Measurements from ENCODE around the gene CALML6. TPM values are rescaled to one million over a fixed set of nuclear protein-coding genes. Genes with fewer than 3 reads are reported as not detected.

CALML6 gene
- polyA plus RNA-seq, 2 donors = 0.22 to 0.83 TPM

- Histone ChIP-seq H3K27me3 (ENCODE audit: control insufficient read depth in 1 of 2, insufficient read depth in 2 of 2, low read length in 2 of 2) (peaks cover 0 to 2% of the 10 kb centered on the region in 2 donors), H3K4me3 (ENCODE audit: low read depth in 1 of 2, low read length in 2 of 2) (no peak overlapping the region), H3K36me3 (ENCODE audit: control insufficient read depth in 2 of 2, insufficient read depth in 2 of 2, low read length in 1 of 2) (no peaks in the 10 kb centered on the region), H3K27ac (ENCODE audit: low read depth in 2 of 2, low read length in 1 of 2) (no peak overlapping the region), H3K4me1 (ENCODE audit: control insufficient read depth in 2 of 2, insufficient read depth in 2 of 2, low read length in 1 of 2) (no peaks in the 10 kb centered on the region), H3K9me3 (ENCODE audit: control insufficient read depth in 2 of 2, insufficient read depth in 1 of 2, low read depth in 1 of 2, low read length in 1 of 2) (peaks cover 0 to 2% of the 10 kb centered on the region in 2 donors)
- 75 to 86% methylated on average over 5 of the region's 5 CpGs for WGBS, 2 donors
Measured at GRCh38 chr1:1950940-1951339, 35.9 kb downstream of the CALML6 start.

GRCh38 chr1:1954015-1954414 is 39.0 kb downstream of the CALML6 start:
- WGBS, 2 donors = 86 to 88% methylated on average over 9 of the region's 9 CpGs
- H3K9me3 ChIP-seq (ENCODE audit: control insufficient read depth in 2 of 2, insufficient read depth in 1 of 2, low read depth in 1 of 2, low read length in 1 of 2) = no peaks in the 10 kb centered on the region
- H3K36me3 ChIP-seq (ENCODE audit: control insufficient read depth in 2 of 2, insufficient read depth in 2 of 2, low read length in 1 of 2) = no peaks in the 10 kb centered on the region
- no peak overlapping the region for H3K27ac ChIP-seq (ENCODE audit: low read depth in 2 of 2, low read length in 1 of 2)
- no peaks in the 10 kb centered on the region for H3K4me1 ChIP-seq (ENCODE audit: control insufficient read depth in 2 of 2, insufficient read depth in 2 of 2, low read length in 1 of 2)
- H3K27me3 ChIP-seq (ENCODE audit: control insufficient read depth in 1 of 2, insufficient read depth in 2 of 2, low read length in 2 of 2) = no peaks in the 10 kb centered on the region
- H3K4me3 ChIP-seq (ENCODE audit: low read depth in 1 of 2, low read length in 2 of 2) = no peak overlapping the region

- no peaks in the 10 kb centered on the region for H3K36me3 ChIP-seq (ENCODE audit: control insufficient read depth in 2 of 2, insufficient read depth in 2 of 2, low read length in 1 of 2)
- no peak overlapping the region for H3K4me3 ChIP-seq (ENCODE audit: low read depth in 1 of 2, low read length in 2 of 2)
- H3K27me3 ChIP-seq (ENCODE audit: control insufficient read depth in 1 of 2, insufficient read depth in 2 of 2, low read length in 2 of 2) = no peaks in the 10 kb centered on the region
- 86 to 91% methylated on average over 45 to 46 of the region's 46 CpGs for WGBS, 2 donors
- peaks cover 0 to 3% of the 10 kb centered on the region in 2 donors for H3K4me1 ChIP-seq (ENCODE audit: control insufficient read depth in 2 of 2, insufficient read depth in 2 of 2, low read length in 1 of 2)
- H3K27ac ChIP-seq (ENCODE audit: low read depth in 2 of 2, low read length in 1 of 2) = no peak overlapping the region
- no peaks in the 10 kb centered on the region for H3K9me3 ChIP-seq (ENCODE audit: control insufficient read depth in 2 of 2, insufficient read depth in 1 of 2, low read depth in 1 of 2, low read length in 1 of 2)
Measured at GRCh38 chr1:1954831-1955441, 39.9 kb downstream of the CALML6 start.

- Histone ChIP-seq H3K27me3 (ENCODE audit: control insufficient read depth in 1 of 2, insufficient read depth in 2 of 2, low read length in 2 of 2) (no peaks in the 10 kb centered on the region), H3K27ac (ENCODE audit: low read depth in 2 of 2, low read length in 1 of 2) (no peak overlapping the region), H3K9me3 (ENCODE audit: control insufficient read depth in 2 of 2, insufficient read depth in 1 of 2, low read depth in 1 of 2, low read length in 1 of 2) (no peaks in the 10 kb centered on the region), H3K4me3 (ENCODE audit: low read depth in 1 of 2, low read length in 2 of 2) (no peak overlapping the region), H3K4me1 (ENCODE audit: control insufficient read depth in 2 of 2, insufficient read depth in 2 of 2, low read length in 1 of 2) (peaks cover 0 to 5% of the 10 kb centered on the region in 2 donors), H3K36me3 (ENCODE audit: control insufficient read depth in 2 of 2, insufficient read depth in 2 of 2, low read length in 1 of 2) (no peaks in the 10 kb centered on the region)
- 68 to 81% methylated on average over 14 of the region's 14 CpGs for WGBS, 2 donors
Measured at GRCh38 chr1:1955621-1956094, 40.6 kb downstream of the CALML6 start.

- Histone ChIP-seq H3K4me1 (ENCODE audit: control insufficient read depth in 2 of 2, insufficient read depth in 2 of 2, low read length in 1 of 2) (peaks cover 0 to 5% of the 10 kb centered on the region in 2 donors), H3K9me3 (ENCODE audit: control insufficient read depth in 2 of 2, insufficient read depth in 1 of 2, low read depth in 1 of 2, low read length in 1 of 2) (no peaks in the 10 kb centered on the region), H3K27ac (ENCODE audit: low read depth in 2 of 2, low read length in 1 of 2) (no peak overlapping the region), H3K4me3 (ENCODE audit: low read depth in 1 of 2, low read length in 2 of 2) (no peak overlapping the region), H3K36me3 (ENCODE audit: control insufficient read depth in 2 of 2, insufficient read depth in 2 of 2, low read length in 1 of 2) (no peaks in the 10 kb centered on the region), H3K27me3 (ENCODE audit: control insufficient read depth in 1 of 2, insufficient read depth in 2 of 2, low read length in 2 of 2) (no peaks in the 10 kb centered on the region)
- WGBS, 2 donors = 69 to 79% methylated on average over 7 of the region's 7 CpGs
Measured at GRCh38 chr1:1956101-1956500, 41.0 kb downstream of the CALML6 start.

- Histone ChIP-seq H3K36me3 (ENCODE audit: control insufficient read depth in 2 of 2, insufficient read depth in 2 of 2, low read length in 1 of 2) (no peaks in the 10 kb centered on the region), H3K27me3 (ENCODE audit: control insufficient read depth in 1 of 2, insufficient read depth in 2 of 2, low read length in 2 of 2) (no peaks in the 10 kb centered on the region), H3K4me1 (ENCODE audit: control insufficient read depth in 2 of 2, insufficient read depth in 2 of 2, low read length in 1 of 2) (peaks cover 0 to 5% of the 10 kb centered on the region in 2 donors), H3K4me3 (ENCODE audit: low read depth in 1 of 2, low read length in 2 of 2) (no peak overlapping the region), H3K27ac (ENCODE audit: low read depth in 2 of 2, low read length in 1 of 2) (no peak overlapping the region), H3K9me3 (ENCODE audit: control insufficient read depth in 2 of 2, insufficient read depth in 1 of 2, low read depth in 1 of 2, low read length in 1 of 2) (no peaks in the 10 kb centered on the region)
- WGBS, 2 donors = 92% methylated on average over 38 of the region's 38 CpGs
Measured at GRCh38 chr1:1956586-1957532, 41.8 kb downstream of the CALML6 start.

GRCh38 chr1:1957533-1957961 is 42.5 kb downstream of the CALML6 start:
- H3K36me3 ChIP-seq (ENCODE audit: control insufficient read depth in 2 of 2, insufficient read depth in 2 of 2, low read length in 1 of 2) = no peaks in the 10 kb centered on the region
- no peak overlapping the region for H3K4me3 ChIP-seq (ENCODE audit: low read depth in 1 of 2, low read length in 2 of 2)
- H3K27me3 ChIP-seq (ENCODE audit: control insufficient read depth in 1 of 2, insufficient read depth in 2 of 2, low read length in 2 of 2) = no peaks in the 10 kb centered on the region
- H3K4me1 ChIP-seq (ENCODE audit: control insufficient read depth in 2 of 2, insufficient read depth in 2 of 2, low read length in 1 of 2) = peaks cover 0 to 5% of the 10 kb centered on the region in 2 donors
- 84% methylated on average over 22 of the region's 22 CpGs for WGBS, 2 donors
- no peak overlapping the region for H3K27ac ChIP-seq (ENCODE audit: low read depth in 2 of 2, low read length in 1 of 2)
- H3K9me3 ChIP-seq (ENCODE audit: control insufficient read depth in 2 of 2, insufficient read depth in 1 of 2, low read depth in 1 of 2, low read length in 1 of 2) = no peaks in the 10 kb centered on the region

GRCh38 chr1:1958071-1958541 is 43.0 kb downstream of the CALML6 start:
- H3K4me1 ChIP-seq (ENCODE audit: control insufficient read depth in 2 of 2, insufficient read depth in 2 of 2, low read length in 1 of 2) = peaks cover 0 to 5% of the 10 kb centered on the region in 2 donors
- H3K36me3 ChIP-seq (ENCODE audit: control insufficient read depth in 2 of 2, insufficient read depth in 2 of 2, low read length in 1 of 2) = no peaks in the 10 kb centered on the region
- no peaks in the 10 kb centered on the region for H3K27me3 ChIP-seq (ENCODE audit: control insufficient read depth in 1 of 2, insufficient read depth in 2 of 2, low read length in 2 of 2)
- H3K4me3 ChIP-seq (ENCODE audit: low read depth in 1 of 2, low read length in 2 of 2) = no peak overlapping the region
- no peak overlapping the region for H3K27ac ChIP-seq (ENCODE audit: low read depth in 2 of 2, low read length in 1 of 2)
- 69 to 78% methylated on average over 29 of the region's 29 CpGs for WGBS, 2 donors
- no peaks in the 10 kb centered on the region for H3K9me3 ChIP-seq (ENCODE audit: control insufficient read depth in 2 of 2, insufficient read depth in 1 of 2, low read depth in 1 of 2, low read length in 1 of 2)

GRCh38 chr1:1959459-1959839 is 44.4 kb downstream of the CALML6 start:
- peaks cover 0 to 5% of the 10 kb centered on the region in 2 donors for H3K4me1 ChIP-seq (ENCODE audit: control insufficient read depth in 2 of 2, insufficient read depth in 2 of 2, low read length in 1 of 2)
- no peaks in the 10 kb centered on the region for H3K9me3 ChIP-seq (ENCODE audit: control insufficient read depth in 2 of 2, insufficient read depth in 1 of 2, low read depth in 1 of 2, low read length in 1 of 2)
- no peak overlapping the region for H3K4me3 ChIP-seq (ENCODE audit: low read depth in 1 of 2, low read length in 2 of 2)
- no peaks in the 10 kb centered on the region for H3K27me3 ChIP-seq (ENCODE audit: control insufficient read depth in 1 of 2, insufficient read depth in 2 of 2, low read length in 2 of 2)
- no peak overlapping the region for H3K27ac ChIP-seq (ENCODE audit: low read depth in 2 of 2, low read length in 1 of 2)
- 73 to 79% methylated on average over 12 of the region's 12 CpGs for WGBS, 2 donors
- no peaks in the 10 kb centered on the region for H3K36me3 ChIP-seq (ENCODE audit: control insufficient read depth in 2 of 2, insufficient read depth in 2 of 2, low read length in 1 of 2)
